IPS DF 19.7 (cell line): Measurements from ENCODE around the gene CTNNA3.

ENCODE experiments used
- DNase-seq: peaks from one replicate; pipeline ENCODE4 v3.0.0-alpha.2; 2013; ENCODE audit warnings: low read depth, low spot score

CTNNA3 gene

GRCh38 chr10:67033878-67034277, 662.1 kb downstream of the CTNNA3 start:
- no peak for DNase-seq

GRCh38 chr10:67022099-67022498, 673.9 kb downstream of the CTNNA3 start:
- no peak for DNase-seq

GRCh38 chr10:67017218-67017617, 678.8 kb downstream of the CTNNA3 start:
- no peak for DNase-seq

- no peak for DNase-seq
These were observed 680.8 kb downstream of the CTNNA3 start for GRCh38 chr10:67015225-67015624.

GRCh38 chr10:67011981-67012380, 684.0 kb downstream of the CTNNA3 start:
- no peak for DNase-seq

GRCh38 chr10:67011480-67011879, 684.5 kb downstream of the CTNNA3 start:
- no peak for DNase-seq

- DNase-seq: no peak
These were observed 690.0 kb downstream of the CTNNA3 start for GRCh38 chr10:67005981-67006380.

DNA sequence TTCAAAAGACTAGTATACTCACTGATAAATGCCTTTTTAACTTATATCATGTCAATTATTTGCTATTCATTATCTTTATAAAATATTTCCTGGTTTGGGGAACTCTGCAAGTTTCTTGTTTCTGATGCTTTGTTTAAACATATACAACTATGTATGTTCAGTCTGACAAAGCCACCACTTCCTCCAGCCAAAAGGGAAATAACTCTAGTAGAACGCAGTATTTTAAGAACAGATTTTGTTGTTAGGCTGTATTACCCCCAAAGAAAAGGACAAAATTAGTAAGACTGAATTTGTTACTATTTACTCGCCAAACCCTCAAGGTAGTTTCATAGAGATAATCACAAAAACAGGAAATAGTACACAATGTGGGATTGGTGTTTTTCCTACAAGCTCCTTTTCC, 691.3 kb downstream of the CTNNA3 start:
- DNase-seq: no peak

- no peak for DNase-seq
These were observed 696.0 kb downstream of the CTNNA3 start for GRCh38 chr10:66999762-67000545.

GRCh38 chr10:66996996-66997395, 699.0 kb downstream of the CTNNA3 start:
- DNase-seq: no peak

DNA sequence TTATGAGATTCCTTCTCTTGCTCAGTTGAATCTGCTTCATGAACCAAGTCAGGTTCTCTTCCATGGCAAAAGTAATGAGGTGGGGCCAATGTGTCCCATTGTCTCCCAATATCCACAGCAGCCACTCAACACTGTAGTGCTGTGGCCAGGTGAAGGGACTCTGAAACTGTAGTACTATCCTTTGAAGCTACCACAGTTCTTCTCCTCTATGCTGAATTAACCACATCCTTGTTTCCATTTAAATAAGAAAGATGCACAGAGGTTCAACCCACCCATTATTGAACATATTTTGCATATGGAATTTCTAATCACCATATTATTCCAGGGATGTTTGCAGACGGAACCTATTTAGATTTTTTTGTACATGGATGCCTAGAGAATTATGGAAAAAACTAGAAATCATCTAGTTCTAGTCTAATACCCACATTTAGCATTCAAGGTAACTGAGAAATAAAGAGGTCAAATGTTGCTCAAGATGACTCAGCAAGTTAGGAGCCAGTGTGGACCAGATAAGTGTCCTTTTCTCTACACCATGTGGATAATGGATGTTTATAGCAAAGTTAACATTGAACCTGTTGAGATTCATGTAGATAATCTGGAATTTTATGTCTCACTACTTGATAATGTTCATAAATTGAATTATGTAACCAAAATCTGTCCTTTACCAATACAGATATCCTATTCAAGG, 705.7 kb downstream of the CTNNA3 start:
- DNase-seq: no peak

GRCh38 chr10:66983475-66983818, 712.5 kb downstream of the CTNNA3 start:
- no peak for DNase-seq

- no peak for DNase-seq
These were observed 713.1 kb downstream of the CTNNA3 start for GRCh38 chr10:66982792-66983474.

DNA sequence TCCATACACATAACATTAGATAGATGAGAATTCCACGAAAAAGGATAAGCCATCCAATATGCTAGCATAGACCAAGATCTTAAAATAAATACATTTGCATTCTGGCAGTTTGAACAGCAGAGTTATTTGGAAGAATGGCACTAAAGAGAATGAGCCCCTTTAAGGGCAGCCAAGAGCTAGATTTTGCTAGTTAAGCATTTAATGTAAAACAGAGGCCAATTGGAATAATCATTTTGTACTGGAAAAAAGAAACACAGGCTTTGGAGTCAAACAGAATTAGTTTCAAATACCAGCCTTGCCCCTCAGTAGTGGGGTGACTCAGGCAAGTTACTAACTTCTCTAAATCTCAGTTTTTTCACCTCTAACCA, 714.0 kb downstream of the CTNNA3 start:
- DNase-seq: no peak

DNA sequence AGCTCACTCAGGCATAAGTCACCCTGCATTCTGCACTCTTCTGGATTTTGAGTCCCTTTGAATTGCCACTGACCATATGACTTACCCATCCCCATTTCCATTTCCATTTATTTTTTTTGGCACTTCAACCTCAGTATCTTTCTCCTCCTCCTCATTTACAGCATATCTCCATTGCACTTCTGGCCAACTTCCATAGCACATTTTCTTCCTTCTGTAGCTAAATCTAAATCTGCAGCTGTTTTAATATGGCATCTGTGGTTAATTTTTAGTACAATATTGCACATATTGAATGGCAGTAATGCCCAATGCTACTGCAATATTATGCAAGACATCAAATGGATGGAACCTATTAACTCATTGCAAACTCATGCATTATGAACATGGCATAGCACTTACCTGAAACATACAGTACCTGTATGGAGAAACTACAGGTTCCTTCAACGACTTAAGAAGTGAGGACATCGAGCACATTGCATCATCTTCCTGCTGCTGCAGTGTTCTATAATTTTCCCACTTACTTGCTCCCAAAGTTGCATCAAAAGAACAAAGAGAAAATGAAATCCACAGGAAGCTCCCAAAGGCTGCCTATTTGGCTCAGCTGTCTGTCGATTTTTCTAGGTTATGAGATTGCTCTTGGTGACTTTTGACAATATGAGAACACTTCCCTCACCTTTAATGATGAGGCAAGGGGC, 714.5 kb downstream of the CTNNA3 start:
- DNase-seq: no peak

- no peak for DNase-seq
These were observed 715.7 kb downstream of the CTNNA3 start for GRCh38 chr10:66980246-66980815.

- DNase-seq: no peak
These were observed 731.0 kb downstream of the CTNNA3 start for GRCh38 chr10:66964946-66965345.

- no peak for DNase-seq
These were observed 737.5 kb downstream of the CTNNA3 start for GRCh38 chr10:66958466-66958865.

DNA sequence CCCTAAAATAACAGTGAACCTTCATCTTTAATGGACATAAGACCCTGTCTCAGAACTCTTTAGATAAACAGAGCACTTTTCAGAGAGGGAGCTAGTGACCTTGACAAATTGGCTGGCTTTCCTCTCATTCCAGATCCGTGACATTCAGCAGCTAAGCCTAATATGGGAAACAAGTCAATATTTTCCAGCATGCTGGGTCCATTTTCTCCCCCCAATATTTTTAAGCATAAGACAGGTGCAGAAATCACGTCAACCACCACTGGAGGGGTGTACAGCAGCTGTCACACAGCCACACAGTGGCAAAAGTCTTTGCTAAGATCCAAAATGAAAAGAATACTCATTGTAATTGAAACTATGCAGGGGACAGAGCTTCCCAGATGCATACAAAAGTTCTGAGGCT, 744.1 kb downstream of the CTNNA3 start:
- DNase-seq: no peak

GRCh38 chr10:66943590-66943989, 752.4 kb downstream of the CTNNA3 start:
- DNase-seq: no peak

DNA sequence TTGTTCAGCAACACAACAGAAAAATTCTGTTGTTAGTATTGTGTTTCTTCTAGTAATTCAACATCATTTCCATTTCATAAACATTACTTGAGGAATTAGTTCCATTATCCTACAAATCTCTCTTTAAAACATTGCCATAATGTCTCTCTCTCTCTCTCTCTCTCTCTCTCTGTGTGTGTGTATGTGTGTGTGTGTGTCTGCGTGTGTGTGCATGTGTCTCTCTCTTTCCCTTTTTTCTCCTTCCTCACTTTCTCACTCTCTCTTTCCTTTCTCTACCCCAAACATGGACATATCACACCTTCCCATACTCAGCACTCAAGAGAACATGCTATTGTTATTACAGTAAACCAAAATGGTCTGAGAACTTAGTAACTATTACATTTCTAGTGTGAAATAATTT, 753.6 kb downstream of the CTNNA3 start:
- no peak for DNase-seq

- no peak for DNase-seq
These were observed 754.5 kb downstream of the CTNNA3 start for GRCh38 chr10:66941491-66941890.
